Measurements from ENCODE around the gene TRIM29.

DNA sequence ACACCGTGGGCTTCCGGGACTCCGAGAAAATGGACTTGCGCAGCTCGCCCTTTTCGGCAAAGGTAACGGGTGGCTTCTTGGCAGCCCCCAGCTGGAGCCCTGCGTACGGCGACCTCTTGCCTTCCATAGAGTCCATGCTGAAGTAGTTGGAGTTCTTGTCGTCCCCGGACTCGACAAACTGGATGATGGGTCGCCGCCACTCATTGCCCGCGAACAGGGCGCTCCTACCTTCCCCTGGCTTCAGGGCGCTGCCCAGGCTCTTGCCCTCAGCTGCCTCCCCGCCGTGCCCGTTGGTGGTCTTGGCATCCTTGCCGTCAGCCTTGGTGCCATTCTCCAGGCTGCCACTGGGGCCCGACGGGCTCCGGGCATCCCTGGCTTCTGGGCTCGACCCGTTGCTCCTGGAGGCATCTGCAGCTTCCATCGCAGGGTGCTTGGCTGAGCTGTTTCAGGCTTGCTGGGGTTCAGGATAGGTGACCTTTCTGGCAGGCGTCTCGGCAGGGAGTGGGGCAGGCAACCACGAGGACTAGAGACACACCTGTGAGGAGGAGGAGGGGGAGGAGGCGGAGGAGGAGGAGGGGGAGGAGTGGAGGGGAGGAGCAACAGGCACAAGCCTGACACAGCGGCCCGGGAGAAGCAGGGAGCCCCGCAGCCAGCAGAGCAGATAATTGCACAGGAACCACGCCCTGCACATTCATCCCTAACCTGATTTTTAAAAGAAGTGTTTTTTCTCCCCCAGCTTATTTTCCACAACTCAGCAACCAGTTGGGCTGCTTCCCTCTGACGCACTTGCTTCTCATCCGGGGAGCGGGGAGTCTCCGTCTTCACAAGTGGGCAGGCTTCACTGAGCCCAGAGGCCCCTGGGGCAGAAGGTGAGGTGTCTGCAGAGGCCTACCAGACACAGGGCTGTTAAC lies at the start of gene TRIM29:
- TF ChIP-seq, protein P1, sequence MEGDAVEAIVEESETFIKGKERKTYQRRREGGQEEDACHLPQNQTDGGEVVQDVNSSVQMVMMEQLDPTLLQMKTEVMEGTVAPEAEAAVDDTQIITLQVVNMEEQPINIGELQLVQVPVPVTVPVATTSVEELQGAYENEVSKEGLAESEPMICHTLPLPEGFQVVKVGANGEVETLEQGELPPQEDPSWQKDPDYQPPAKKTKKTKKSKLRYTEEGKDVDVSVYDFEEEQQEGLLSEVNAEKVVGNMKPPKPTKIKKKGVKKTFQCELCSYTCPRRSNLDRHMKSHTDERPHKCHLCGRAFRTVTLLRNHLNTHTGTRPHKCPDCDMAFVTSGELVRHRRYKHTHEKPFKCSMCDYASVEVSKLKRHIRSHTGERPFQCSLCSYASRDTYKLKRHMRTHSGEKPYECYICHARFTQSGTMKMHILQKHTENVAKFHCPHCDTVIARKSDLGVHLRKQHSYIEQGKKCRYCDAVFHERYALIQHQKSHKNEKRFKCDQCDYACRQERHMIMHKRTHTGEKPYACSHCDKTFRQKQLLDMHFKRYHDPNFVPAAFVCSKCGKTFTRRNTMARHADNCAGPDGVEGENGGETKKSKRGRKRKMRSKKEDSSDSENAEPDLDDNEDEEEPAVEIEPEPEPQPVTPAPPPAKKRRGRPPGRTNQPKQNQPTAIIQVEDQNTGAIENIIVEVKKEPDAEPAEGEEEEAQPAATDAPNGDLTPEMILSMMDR (IDR thresholded peaks at IDR 0.05; ENCODE audit: low read depth, low read length, poor library complexity, severe bottlenecking) = no peak
- no peak for TF ChIP-seq EZH2phosphoT487 (IDR thresholded peaks at IDR 0.05; ENCODE audit: borderline replicate concordance, low read length)

Data from DOHH2 (cell line).